ENCODE results near the gene GH2.
"Not testable (repeated sequence)": the region's sequence is repeated elsewhere in the genome, so short reads cannot be mapped to it uniquely, and the experiment has no call there.

DNA sequence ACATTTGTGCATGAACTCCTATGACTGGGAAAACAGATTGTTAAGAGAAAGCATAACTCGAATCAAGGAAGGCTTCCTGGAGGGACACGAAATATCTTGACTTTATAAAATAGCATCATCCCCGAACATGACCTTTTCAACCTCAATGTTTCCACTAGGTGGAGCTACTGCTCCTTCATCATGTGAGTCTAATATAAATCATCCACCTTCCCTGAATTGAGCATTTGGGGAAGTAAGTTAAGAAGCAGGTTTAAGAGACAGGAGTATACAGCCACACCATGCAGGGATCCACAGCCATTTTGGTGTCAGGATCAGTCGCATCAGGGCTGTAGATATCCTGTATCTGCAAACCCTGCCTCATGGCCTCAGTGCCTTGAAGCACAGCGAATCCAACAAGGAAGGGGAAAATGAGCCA lies 22.1 kb upstream of the GH2 start:
- TF ChIP-seq ZC3H10, ZFP3, SNAI2 (CRISPR knock-in tag; IDR thresholded peaks at IDR 0.05): not testable (repeated sequence)
